Aorta (tissue), 5 donors: ENCODE measurements around the gene PTPN18. TPM values are rescaled to one million over a fixed set of nuclear protein-coding genes. Genes with fewer than 3 reads are reported as not detected.

Experiments
- ATAC-seq: fragments of 200-7000 bp; cut with Tn5 transposase; one replicate; pipeline ENCODE4 v1.9.1; 2022; ENCODE audit warnings: moderate library complexity; ENCODE audit not compliant: low FRiP score
- DNase-seq, 2 donors: peaks; one replicate each; pipeline ENCODE4 v3.0.0-alpha.2; 2020
- H3K27ac ChIP-seq, 2 donors: one replicate each; pipeline ENCODE4 v1.5.1; 2013; ENCODE audit warnings: low read length in 2 of 2, mild to moderate bottlenecking in 2 of 2, moderate library complexity in 2 of 2, control low read depth in 1 of 2, inconsistent platforms in 1 of 2, low read depth in 1 of 2
- H3K27me3 ChIP-seq, 2 donors: one replicate each; pipeline ENCODE4 v1.6.1; 2013; ENCODE audit warnings: control low read depth in 1 of 2, low read length in 1 of 2, mild to moderate bottlenecking in 1 of 2, moderate library complexity in 1 of 2; ENCODE audit not compliant: insufficient read depth in 2 of 2, control insufficient read depth in 1 of 2
- H3K36me3 ChIP-seq, 2 donors: one replicate each; pipeline ENCODE4 v1.6.1; 2013; ENCODE audit warnings: control low read depth in 1 of 2, low read length in 1 of 2, mild to moderate bottlenecking in 1 of 2; ENCODE audit not compliant: insufficient read depth in 2 of 2, control insufficient read depth in 1 of 2
- H3K4me1 ChIP-seq, 2 donors: one replicate each; pipeline ENCODE4 v1.6.1; 2013; ENCODE audit warnings: low read length in 2 of 2, control low read depth in 1 of 2, mild to moderate bottlenecking in 1 of 2, moderate library complexity in 1 of 2; ENCODE audit not compliant: insufficient read depth in 2 of 2, control insufficient read depth in 1 of 2
- H3K4me3 ChIP-seq, 2 donors: one replicate each; pipeline ENCODE4 v1.5.1; 2013; ENCODE audit warnings: low read length in 2 of 2, control low read depth in 1 of 2, mild to moderate bottlenecking in 1 of 2
- H3K9me3 ChIP-seq: one replicate; pipeline ENCODE4 v1.6.1; 2013; ENCODE audit warnings: mild to moderate bottlenecking, low read length; ENCODE audit not compliant: control insufficient read depth
- WGBS, 2 donors: extraction: QIAGEN DNeasy Blood & Tissue Kit; methylation state at CpG; one replicate each; pipeline ENCODE4 v1.1.7; 2013; 5-methylcytosine and 5-hydroxymethylcytosine counted together
- intact Hi-C, 2 donors: fragments of 100-400 bp; cut with DNase I; formaldehyde crosslinking; loops; one replicate each; pipeline versions ENCODE4 v1.14.2 to v1.15.0; 2022
- polyA plus RNA-seq, 2 donors: library from polyadenylated mRNA; stranded (reverse); fragments of 200-250 nt; gene quantifications; one replicate each; pipeline ENCODE4 v1.2.3, GENCODE V29; 2013
- total RNA-seq, 2 donors: library from RNA; stranded (reverse); fragmentation: NEBNext Ultra II Directional; extraction: Animal tissue kit (Norgen Biotek cat#: 25700); gene quantifications; one replicate each; pipeline ENCODE4 v1.2.1, GENCODE V29; 2021
- donor health status: healthy with polysubstance abuse.
- donor health status: Bipolar disorder and iron deficiency.
- donor health status: DM: no; HTN: no; CAD: no.
- donor health status: DM: no; HTN: no; CAD: no.
- donor health status: DM: yes; HTN: yes; CAD: no.

Gene PTPN18
- total and polyA plus RNA-seq, 4 donors = 37.3 to 71.0 (median 43.0) TPM

DNA sequence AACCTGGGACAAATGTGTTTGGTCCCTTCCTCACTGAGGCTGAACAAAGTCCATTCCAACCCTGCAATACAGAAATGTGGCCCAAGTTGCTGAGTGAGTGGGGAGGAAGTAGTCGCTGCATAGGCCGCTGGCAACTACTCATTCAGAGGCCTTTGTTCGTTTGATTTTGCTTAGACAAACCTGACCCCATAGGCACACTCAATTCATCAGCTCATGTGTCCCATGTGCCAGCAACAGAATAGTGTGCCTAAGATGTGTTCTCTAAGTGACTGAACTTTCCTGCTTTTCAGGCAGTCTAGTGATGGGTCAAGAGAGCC, 23.0 kb downstream of the PTPN18 start:
- no peak overlapping the region for H3K27ac ChIP-seq
- peaks cover 0 to 2% of the 10 kb centered on the region in 2 donors for H3K36me3 ChIP-seq
- H3K4me1 ChIP-seq = no peaks in the 10 kb centered on the region
- 90% methylated on average over 3 of the region's 3 CpGs for WGBS, 2 donors
- H3K27me3 ChIP-seq = no peaks in the 10 kb centered on the region
- intact Hi-C loops = loop anchor here in 1 of 2 donors (10.0 kb wide), 1 partner anchor 416 kb away; no protein-coding TSS in a partner anchor
- no peak for ATAC-seq
- no peak overlapping the region for H3K4me3 ChIP-seq
- no peaks in the 10 kb centered on the region for H3K9me3 ChIP-seq
- no peak for DNase-seq

DNA sequence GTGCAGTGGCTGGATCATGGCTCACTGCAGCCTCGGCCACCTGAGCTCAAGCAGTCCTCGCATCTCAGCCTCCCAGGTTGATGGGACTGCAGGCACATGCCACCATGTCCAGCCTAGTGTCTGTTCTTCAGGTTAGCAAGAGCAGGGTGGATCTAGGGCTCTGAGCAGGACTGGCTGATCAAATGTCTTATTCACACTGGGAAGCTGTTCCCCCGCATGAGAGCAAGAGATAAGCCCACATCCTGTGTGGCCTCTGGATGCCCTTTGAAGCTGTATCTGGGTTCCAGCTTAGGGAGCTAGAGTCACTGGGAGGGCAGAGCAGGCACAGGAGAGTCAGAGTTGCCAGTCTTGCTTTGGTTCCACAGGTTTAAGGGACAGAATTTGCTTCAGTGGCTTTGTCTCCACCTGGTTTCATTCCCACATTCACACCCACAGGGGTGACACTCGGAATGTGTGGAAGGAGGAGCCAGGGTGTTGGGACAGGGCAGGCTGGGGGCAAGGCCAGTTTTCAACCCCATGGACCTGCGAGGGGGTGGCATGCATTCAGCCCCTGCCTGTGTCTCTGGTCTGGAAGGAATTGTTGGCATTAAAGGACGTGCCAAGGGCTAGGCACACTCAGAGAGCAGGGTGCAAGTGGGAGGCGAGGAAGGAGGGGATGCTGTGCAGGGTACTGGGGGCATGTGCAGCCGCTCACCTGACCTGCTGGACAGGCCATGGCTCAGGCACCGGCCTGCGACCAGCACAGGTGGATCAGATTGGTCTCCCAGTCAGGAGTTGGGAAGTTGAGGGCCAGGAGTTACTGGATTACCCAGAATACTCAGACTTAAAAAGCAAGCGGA, 24.5 kb downstream of the PTPN18 start:
- DNase-seq (no peak), ATAC-seq (no peak)
- Histone ChIP-seq H3K36me3 (peaks cover 0 to 2% of the 10 kb centered on the region in 2 donors), H3K9me3 (no peaks in the 10 kb centered on the region), H3K27ac (no peak overlapping the region), H3K4me1 (no peaks in the 10 kb centered on the region), H3K4me3 (no peak overlapping the region), H3K27me3 (no peaks in the 10 kb centered on the region)
- intact Hi-C loops = no loop called here
- WGBS, 2 donors = 92 to 94% methylated on average over 11 of the region's 11 CpGs

DNA sequence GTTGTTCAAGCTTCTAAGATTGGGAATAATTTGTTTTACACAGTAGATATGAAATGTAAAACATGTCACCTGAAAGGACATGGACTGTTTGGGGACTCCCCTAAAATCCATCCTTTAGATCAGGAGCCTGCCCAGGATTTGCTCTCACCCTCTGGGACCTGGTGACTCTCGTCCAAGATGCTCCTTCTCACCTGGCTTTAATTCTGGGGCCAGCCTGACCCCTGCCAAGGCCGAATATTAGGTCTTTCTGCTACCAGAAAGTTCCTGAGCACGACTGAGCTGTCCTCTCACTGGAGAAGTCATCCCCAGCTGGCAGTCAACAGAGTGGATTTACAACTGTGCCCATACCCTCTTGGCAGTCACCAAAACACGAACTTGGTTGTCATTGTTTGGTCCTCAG, 25.3 kb downstream of the PTPN18 start:
- H3K27me3 ChIP-seq = no peaks in the 10 kb centered on the region
- H3K4me3 ChIP-seq = no peak overlapping the region
- DNase-seq (no peak), ATAC-seq (no peak)
- H3K4me1 ChIP-seq = no peaks in the 10 kb centered on the region
- peaks cover 0 to 2% of the 10 kb centered on the region in 2 donors for H3K36me3 ChIP-seq
- intact Hi-C loops = no loop called here
- WGBS, 2 donors = 92 to 93% methylated on average over 4 of the region's 4 CpGs
- H3K9me3 ChIP-seq = no peaks in the 10 kb centered on the region
- no peak overlapping the region for H3K27ac ChIP-seq

DNA sequence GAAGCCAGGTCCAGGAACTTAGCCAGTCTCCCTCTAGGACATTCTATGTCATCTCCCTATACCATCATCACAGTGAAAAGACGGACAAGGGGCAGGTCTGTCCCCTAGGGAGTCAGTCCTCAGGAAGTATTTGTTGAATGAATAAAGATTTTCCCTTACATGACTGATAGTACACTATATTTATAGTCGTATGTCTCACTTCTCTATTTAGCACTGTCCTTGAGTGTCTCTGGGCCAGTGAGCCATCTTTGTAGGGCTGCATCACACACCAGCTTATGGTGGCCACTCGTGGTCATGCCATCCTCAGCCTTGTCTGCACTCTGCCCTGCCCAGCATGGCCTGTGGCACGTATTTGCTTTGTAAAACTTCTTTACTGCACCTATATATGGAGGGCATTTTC, 25.8 kb downstream of the PTPN18 start:
- DNase-seq = no peak
- 89 to 90% methylated on average over 4 of the region's 4 CpGs for WGBS, 2 donors
- no peak for ATAC-seq

DNA sequence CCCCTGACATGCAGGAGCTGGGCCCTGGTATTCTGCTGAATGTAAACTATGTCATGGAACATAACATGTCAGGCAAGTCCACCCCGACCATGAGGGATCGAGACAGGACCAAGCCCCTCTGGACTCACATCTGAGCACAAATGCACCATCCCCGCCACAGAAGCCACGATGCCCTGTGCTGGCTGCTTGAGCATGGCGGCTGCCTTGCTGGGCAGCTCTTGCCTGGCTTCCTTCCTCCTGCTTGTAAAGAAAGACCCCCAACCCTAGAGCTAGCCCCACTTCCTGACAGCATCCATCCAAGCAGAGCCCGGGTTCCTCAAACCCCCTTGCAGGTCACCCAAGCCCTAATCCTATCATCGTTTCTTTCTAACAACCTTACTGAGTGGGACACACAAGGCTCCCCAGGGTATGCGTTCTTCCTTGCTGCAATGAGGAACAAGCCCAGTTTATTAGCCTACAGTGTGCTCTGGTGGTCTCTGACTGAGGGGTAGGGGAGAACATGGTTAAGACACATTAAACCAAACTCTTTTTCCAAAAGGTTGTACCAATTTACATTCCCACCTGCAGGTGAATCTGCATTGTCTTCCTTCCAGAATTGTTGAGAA, 26.6 kb downstream of the PTPN18 start:
- no peak overlapping the region for H3K4me3 ChIP-seq
- no peak overlapping the region for H3K27ac ChIP-seq
- intact Hi-C loops = no loop called here
- no peak for ATAC-seq
- H3K9me3 ChIP-seq = no peaks in the 10 kb centered on the region
- no peaks in the 10 kb centered on the region for H3K4me1 ChIP-seq
- H3K27me3 ChIP-seq = no peaks in the 10 kb centered on the region
- WGBS, 2 donors = 95 to 96% methylated on average over 8 of the region's 8 CpGs
- peaks cover 0 to 2% of the 10 kb centered on the region in 2 donors for H3K36me3 ChIP-seq
- no peak for DNase-seq

More for the DNA sequence above, 25.8 kb downstream of the PTPN18 start:
- no peak overlapping the region for H3K4me3 ChIP-seq
- H3K4me1 ChIP-seq = no peaks in the 10 kb centered on the region
- no peaks in the 10 kb centered on the region for H3K27me3 ChIP-seq
- no peaks in the 10 kb centered on the region for H3K9me3 ChIP-seq
- peaks cover 0 to 2% of the 10 kb centered on the region in 2 donors for H3K36me3 ChIP-seq
- no peak overlapping the region for H3K27ac ChIP-seq
- intact Hi-C loops = no loop called here

DNA sequence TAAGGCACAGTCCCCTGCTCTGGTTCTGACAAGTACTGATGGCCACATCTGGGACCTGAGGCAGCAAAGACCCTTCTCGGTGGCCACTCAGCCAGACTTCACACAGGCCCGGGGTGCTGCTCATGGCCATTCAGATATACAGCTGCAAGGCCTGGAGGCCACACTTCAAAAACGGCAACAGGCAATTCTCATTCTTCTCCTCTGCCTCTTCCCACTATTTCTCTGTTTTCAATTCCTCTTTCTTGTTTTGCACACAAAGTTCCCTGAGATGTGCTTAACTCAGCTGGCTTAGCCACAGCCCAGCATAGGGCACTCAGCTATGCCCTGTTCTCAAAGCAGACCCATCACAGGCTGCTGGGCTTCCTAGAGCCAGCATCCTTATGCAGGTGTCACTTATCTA, 29.9 kb downstream of the PTPN18 start:
- H3K36me3 ChIP-seq = peaks cover 0 to 2% of the 10 kb centered on the region in 2 donors
- intact Hi-C loops = no loop called here
- no peak overlapping the region for H3K27ac ChIP-seq
- 88 to 96% methylated on average over 3 of the region's 3 CpGs for WGBS, 2 donors
- DNase-seq (no peak), ATAC-seq (no peak)
- no peak overlapping the region for H3K4me3 ChIP-seq
- no peaks in the 10 kb centered on the region for H3K27me3 ChIP-seq
- H3K4me1 ChIP-seq = no peaks in the 10 kb centered on the region
- H3K9me3 ChIP-seq = no peaks in the 10 kb centered on the region

DNA sequence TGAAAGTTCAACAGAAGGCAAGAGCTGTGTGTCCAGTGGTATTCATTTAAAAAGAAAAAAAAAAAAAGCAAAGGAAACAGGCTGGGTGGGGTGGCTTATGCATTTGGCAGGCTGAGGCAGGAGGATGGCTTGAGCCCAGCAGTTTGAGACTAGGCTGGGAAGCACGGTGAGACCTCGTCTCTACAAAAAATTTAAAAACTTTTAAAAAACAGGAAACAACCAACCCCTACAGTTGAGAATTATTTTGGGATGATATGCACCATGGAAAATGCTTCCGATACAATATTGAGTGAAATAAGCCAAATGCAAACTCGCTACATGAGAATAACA, 31.2 kb downstream of the PTPN18 start:
- Histone ChIP-seq H3K9me3 (no peaks in the 10 kb centered on the region), H3K4me1 (no peaks in the 10 kb centered on the region), H3K27ac (no peak overlapping the region), H3K27me3 (no peaks in the 10 kb centered on the region), H3K4me3 (no peak overlapping the region), H3K36me3 (no peaks in the 10 kb centered on the region)
- intact Hi-C loops = no loop called here
- DNase-seq (peak in 1 of 2 donors; percentile 68), ATAC-seq (no peak)
- 37 to 40% methylated on average over 4 of the region's 4 CpGs for WGBS, 2 donors

DNA sequence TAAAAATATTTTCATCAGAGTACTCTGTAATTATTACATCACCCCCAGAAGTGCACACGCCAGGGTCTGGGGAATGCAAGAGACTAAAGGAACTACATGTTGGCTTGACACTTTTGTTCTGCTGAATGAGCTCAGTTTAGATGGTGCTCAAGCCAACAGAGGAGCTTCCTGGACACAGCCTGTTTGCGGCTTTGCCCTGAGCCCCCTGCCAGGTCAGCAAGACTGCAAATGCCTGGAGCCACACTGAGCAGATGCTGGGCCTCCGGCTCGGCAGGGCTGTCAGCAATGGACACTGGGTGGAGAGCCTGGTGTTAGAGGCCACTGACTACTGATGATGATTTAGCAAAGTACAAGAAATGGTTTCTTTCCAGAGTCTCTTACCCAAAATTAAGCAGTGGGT, 31.9 kb downstream of the PTPN18 start:
- intact Hi-C loops = no loop called here
- Histone ChIP-seq H3K27me3 (no peaks in the 10 kb centered on the region), H3K4me3 (no peak overlapping the region), H3K36me3 (no peaks in the 10 kb centered on the region), H3K9me3 (no peaks in the 10 kb centered on the region), H3K27ac (no peak overlapping the region), H3K4me1 (no peaks in the 10 kb centered on the region)
- 77 to 78% methylated on average over 4 of the region's 4 CpGs for WGBS, 2 donors
- DNase-seq (peak in 1 of 2 donors; percentile 68), ATAC-seq (no peak)
